WERI-Rb-1 (cell line): ENCODE data around the gene RAD51B.

Experiments used
- DNase-seq: peaks from one replicate; pipeline ENCODE4 v3.0.0-alpha.2; 2020
- H3K27ac ChIP-seq: fragments of 250-450 bp; sonication (Bioruptor Pico); 2 replicates; pipeline ENCODE4 v1.5.1; 2020; ENCODE audit warnings: mild to moderate bottlenecking, moderate library complexity
- H3K27me3 ChIP-seq: fragments of 250-450 bp; sonication (Bioruptor Pico); 2 replicates; pipeline ENCODE4 v1.5.1; 2021; ENCODE audit warnings: mild to moderate bottlenecking, low read depth, moderate library complexity; ENCODE audit not compliant: insufficient read depth, severe bottlenecking
- H3K36me3 ChIP-seq: fragments of 250-450 bp; sonication (Bioruptor Pico); 2 replicates; pipeline ENCODE4 v1.5.1; 2020; ENCODE audit warnings: mild to moderate bottlenecking, moderate library complexity
- H3K4me3 ChIP-seq: 2 replicates; pipeline ENCODE4 v1.5.1; 2011; ENCODE audit warnings: low read depth, mild to moderate bottlenecking, control low read depth, low read length
- H3K9me3 ChIP-seq: fragments of 250-450 bp; sonication (Bioruptor Pico); 2 replicates; pipeline ENCODE4 v1.5.1; 2021; ENCODE audit warnings: mild to moderate bottlenecking, moderate library complexity; ENCODE audit not compliant: severe bottlenecking
- TF ChIP-seq, protein P1 (sequence below): IDR thresholded peaks from 2 replicates; pipeline ENCODE4 v1.5.1; 2011; ENCODE audit warnings: low read depth, mild to moderate bottlenecking, control low read depth, inconsistent platforms, low read length

RAD51B gene

GRCh38 chr14:67973436-67973835, 153.9 kb downstream of the RAD51B start:
- Histone ChIP-seq H3K36me3 (no peaks in the 10 kb centered on the region), H3K27ac (no peak overlapping the region; the same call in 1 of the 2 replicates), H3K9me3 (no peaks in the 10 kb centered on the region), H3K4me3 (no peak overlapping the region), H3K27me3 (no peaks in the 10 kb centered on the region)
- TF ChIP-seq, protein P1, sequence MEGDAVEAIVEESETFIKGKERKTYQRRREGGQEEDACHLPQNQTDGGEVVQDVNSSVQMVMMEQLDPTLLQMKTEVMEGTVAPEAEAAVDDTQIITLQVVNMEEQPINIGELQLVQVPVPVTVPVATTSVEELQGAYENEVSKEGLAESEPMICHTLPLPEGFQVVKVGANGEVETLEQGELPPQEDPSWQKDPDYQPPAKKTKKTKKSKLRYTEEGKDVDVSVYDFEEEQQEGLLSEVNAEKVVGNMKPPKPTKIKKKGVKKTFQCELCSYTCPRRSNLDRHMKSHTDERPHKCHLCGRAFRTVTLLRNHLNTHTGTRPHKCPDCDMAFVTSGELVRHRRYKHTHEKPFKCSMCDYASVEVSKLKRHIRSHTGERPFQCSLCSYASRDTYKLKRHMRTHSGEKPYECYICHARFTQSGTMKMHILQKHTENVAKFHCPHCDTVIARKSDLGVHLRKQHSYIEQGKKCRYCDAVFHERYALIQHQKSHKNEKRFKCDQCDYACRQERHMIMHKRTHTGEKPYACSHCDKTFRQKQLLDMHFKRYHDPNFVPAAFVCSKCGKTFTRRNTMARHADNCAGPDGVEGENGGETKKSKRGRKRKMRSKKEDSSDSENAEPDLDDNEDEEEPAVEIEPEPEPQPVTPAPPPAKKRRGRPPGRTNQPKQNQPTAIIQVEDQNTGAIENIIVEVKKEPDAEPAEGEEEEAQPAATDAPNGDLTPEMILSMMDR = no peak
- DNase-seq = no peak

DNA sequence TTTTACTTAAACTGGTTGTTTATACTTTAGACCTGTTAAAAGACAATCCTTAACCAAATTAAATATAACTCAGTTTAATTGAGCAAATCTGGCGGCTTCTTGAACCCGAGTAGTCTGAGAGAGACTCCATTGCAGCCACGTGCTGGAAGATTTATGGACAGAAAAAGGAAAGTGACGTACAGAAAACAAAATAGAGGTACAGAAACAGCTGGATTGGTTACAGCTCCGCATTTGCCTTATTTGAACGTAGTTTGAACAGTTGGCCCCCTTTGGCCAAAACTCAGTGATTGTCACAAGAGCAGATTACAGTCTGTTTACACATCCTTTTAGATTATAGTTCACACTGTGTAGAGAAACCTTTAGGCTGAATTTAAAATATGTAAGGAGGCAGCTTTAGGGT, 155.9 kb downstream of the RAD51B start:
- H3K27me3 ChIP-seq = no peaks in the 10 kb centered on the region
- no peak for DNase-seq
- TF ChIP-seq, protein P1 = no peak
- H3K27ac ChIP-seq = no peak overlapping the region
- no peaks in the 10 kb centered on the region for H3K9me3 ChIP-seq
- H3K36me3 ChIP-seq = no peaks in the 10 kb centered on the region
- no peak overlapping the region for H3K4me3 ChIP-seq

GRCh38 chr14:67977434-67978034, 158.0 kb downstream of the RAD51B start:
- DNase-seq = no peak

GRCh38 chr14:67978749-67979148, 159.2 kb downstream of the RAD51B start:
- Histone ChIP-seq H3K4me3 (no peak overlapping the region), H3K36me3 (no peaks in the 10 kb centered on the region), H3K27ac (no peak overlapping the region), H3K9me3 (no peaks in the 10 kb centered on the region), H3K27me3 (no peaks in the 10 kb centered on the region)
- TF ChIP-seq, protein P1 = no peak
- no peak for DNase-seq

More at GRCh38 chr14:67977434-67978034, 158.0 kb downstream of the RAD51B start:
- no peak overlapping the region for H3K4me3 ChIP-seq
- H3K27me3 ChIP-seq = no peaks in the 10 kb centered on the region
- H3K36me3 ChIP-seq = no peaks in the 10 kb centered on the region
- TF ChIP-seq, protein P1 = no peak
- no peak overlapping the region for H3K27ac ChIP-seq
- H3K9me3 ChIP-seq = no peaks in the 10 kb centered on the region

DNA sequence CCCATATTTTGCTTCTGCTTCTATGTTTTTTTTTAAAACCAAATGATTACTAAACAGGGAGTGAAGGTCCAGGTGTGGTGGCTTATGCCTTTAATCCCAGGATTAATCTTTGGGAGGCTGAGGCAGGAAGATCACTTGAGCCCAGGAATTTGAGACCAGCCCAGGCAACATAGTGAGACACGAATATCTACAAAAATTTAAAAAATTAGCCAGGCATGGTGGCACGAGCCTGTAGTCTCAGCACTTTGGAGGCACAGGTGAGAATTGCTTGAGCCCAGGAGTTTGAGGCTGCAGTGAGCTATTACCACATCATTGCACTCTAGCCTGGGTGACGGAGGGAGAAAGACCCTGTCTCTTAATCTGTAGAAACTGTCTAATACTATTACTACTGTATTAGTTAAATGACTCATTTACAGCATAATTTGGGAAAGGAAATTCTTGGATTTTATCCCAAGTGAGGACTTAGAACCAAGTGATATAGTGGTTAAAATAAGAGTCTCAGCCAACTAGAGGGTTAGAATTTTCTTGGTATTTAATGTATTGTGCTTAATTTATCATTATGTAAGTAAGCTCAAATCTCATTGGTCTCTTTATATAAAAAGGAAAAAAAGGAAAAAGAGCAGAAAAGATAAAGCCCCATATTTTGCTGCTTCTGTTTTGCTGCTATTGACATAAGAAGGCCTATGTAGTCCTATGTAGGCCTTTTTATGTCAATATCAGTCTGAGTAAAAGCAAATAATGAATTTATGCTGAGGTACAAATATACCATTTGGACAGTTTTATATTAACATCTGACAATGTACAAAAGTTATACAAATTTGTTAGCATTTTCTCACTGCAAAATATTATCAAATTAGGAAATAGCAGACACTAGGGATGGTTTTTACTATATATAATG, 163.4 kb downstream of the RAD51B start:
- DNase-seq = peak; percentile 21
- TF ChIP-seq, protein P1 = no peak
- no peaks in the 10 kb centered on the region for H3K36me3 ChIP-seq
- no peaks in the 10 kb centered on the region for H3K27me3 ChIP-seq
- H3K9me3 ChIP-seq = no peaks in the 10 kb centered on the region
- no peak overlapping the region for H3K27ac ChIP-seq
- H3K4me3 ChIP-seq = no peak overlapping the region
